ENCODE measurements around the gene CDC42BPA.
A peak's percentile ranks its signal among the peaks of the same experiment; 100 is the strongest.
"Not testable (repeated sequence)": the region's sequence is repeated elsewhere in the genome, so short reads cannot be mapped to it uniquely, and the experiment has no call there.

The CDC42BPA gene

DNA sequence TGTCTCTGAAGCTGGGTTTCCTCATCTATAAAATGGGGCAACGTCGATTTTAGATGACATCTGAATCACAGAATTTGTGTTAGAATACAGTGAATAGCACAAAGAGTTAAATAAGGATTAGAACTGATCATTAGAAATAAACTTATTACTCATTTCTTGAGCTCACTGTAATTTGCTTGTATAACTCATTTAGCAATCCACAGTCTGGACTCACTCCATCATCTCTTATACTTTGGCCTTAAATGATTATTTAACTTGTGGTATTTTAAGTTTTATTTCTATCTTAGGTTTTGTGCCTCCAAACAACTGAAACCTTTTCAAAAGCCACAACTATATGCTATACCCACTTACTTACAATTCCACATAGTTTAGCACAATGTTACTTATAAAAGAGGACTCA, 128.0 kb downstream of the CDC42BPA start:
- no peak for DNase-seq

DNA sequence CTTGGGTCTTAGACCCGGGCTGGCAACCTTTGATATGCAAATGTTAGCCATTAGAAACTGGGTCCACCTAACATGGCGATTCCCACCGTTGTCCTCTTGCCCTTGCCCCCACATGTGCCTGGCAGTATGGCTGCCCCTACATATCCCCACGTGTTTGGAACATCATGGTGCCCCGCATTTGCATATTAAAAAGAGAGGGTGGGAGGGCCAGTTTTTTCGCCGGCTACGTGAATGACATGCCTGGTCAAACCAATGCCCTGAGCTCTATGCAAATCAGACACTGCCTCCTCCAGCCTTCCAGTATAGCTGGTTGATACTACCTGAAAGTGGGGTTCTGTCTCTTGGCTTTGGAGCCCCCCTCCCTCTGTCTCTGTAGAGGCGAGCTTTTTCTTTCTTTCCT, 133.0 kb downstream of the CDC42BPA start:
- no peak for DNase-seq

DNA sequence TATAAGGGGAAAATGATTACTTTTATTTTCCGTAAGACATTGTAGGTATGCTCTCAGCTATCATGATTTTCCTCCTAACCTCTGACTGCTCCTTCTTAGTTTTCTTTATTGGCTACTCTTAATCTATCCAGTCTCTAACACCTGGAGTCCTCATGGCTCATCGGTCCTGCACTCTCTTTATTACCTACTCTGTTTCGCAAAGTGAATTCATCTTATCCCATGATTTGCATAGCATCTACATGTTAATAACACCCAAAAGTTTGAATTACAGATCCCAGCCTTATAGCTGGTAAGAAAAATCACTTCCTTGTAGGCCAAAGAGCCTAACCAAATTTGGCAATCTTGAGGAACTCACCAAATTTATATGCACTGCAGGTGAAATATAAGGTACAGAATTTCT, 136.3 kb downstream of the CDC42BPA start:
- no peak for DNase-seq

DNA sequence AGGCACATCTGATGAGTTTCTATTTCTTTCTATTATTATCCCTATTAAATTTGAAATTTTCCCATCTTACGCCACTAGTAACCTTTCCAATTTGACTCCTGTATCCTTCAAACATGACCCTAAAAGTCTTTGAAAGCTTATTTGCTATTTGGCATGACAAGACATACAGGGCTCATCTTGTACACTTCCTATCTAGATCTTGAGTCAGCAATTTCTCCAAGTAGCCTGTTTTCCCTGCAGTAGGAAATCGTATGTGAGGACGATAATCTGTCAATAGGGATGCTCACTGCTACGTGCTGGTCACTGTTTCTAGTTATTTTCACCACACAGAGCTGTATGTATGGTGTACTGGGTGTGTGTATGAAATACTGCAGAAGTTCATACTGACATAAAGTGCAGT, 142.7 kb downstream of the CDC42BPA start:
- no peak for DNase-seq

DNA sequence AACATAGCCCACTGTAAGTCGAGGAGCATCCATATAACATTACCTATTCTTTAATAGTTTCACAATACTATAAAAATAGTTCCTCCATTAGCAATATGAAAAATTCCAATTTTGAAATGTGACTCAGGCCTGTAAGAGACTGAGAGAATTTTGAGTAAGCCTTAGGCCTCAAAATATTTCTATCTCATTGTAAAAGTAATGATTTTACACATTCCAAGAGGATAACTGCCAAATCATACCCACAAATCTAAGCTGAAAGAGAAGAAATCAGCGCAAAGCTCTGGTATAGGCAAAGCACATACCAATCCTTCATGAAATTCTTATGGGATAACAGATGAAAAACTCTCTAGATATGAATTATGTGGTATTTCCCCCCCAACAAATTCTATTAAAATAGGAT, 144.1 kb downstream of the CDC42BPA start:
- DNase-seq, result peak; percentile 7

DNA sequence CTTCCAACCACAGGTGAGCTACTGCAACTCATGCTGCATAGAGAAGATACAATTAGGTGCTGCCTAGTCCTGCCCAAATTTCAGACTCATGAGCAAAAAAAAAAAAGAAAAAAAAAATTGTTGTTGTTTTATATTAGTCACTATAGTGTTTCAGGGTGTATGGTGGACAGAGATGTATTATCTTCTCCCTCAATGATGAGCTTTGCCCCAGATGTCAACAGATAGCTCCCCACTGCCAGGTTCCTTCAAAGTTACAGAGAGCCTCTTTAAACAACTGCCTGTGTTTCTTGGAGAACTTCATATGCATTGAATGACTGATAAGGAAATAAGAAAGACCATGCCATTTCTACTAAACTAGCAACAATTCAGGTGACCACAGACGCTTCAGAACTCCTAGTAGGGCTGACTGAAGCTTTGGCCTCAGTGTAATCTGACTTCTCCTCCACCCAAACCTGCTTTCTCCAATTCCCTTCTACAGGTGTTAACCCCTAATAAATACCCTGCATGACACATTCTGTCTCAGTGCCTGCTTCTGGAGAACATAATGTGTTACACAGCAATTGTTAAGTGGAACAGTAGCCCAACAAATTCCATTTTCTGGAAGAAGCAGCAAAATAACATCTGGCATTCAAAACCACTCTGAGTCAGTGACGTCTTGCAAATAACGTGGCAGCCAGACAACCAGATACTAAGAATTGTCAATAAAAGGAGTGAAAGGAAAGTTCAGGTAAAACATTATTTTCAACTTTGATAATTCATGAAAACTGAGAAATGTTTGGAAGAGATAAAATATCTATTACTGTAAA, 147.7 kb downstream of the CDC42BPA start:
- DNase-seq, result no peak

DNA sequence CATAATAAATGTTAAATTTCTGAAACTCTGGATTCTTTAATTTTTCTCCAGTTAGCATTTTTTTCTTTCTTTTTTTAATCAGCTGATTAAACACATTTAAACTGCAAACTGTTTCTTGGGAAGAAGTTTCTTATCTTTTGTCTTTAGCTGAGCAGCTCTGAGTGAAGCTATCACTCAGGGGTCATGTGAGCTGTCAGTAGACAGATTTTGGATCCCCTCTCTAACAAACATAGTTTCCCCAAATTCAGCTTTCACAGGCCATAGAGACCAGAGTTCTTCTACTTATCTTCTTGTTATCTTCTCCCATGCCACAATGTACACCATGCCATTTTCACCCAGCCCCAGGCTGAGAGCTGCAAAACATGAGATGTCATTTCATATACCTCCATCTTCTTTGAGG, 148.9 kb downstream of the CDC42BPA start:
- DNase-seq, result no peak

DNA sequence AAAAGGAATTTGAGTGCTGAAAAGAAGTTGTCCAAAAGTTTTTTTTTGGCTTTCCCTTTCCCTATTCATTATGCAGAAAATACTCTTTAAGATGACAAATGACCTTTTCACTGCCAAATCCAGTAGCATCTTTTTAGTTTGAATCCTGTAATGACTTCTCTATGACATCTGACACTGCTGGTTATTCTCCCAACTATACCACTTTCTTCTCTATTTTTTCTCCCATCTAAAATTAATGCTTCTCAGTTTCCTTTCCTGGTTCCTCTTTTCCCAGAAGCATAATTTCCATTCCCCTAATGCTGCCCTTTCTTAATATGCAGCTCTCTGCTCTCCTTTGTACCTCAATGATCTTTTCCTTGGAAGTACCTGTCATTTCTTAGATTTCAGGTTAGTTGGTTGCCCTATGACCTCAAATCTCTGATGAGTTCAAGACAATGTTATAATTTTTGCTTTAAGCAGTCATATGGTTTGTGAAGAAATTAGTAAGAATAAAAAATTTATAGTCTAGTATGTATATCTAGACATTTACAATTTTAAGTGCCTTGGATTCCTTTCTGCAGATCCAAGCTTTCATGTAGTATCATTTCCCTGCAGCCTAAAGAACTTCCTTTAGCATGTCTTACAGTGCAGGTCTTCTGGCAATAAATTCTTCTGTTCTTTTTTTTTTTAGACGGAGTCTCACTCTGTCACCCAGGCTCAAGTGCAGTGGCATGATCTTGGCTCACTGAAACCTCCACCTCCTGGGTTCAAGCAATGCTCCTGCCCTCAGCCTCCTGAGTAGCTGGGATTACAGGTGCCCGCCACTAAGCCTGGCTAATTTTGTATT, 150.8 kb downstream of the CDC42BPA start:
- DNase-seq, result no peak

DNA sequence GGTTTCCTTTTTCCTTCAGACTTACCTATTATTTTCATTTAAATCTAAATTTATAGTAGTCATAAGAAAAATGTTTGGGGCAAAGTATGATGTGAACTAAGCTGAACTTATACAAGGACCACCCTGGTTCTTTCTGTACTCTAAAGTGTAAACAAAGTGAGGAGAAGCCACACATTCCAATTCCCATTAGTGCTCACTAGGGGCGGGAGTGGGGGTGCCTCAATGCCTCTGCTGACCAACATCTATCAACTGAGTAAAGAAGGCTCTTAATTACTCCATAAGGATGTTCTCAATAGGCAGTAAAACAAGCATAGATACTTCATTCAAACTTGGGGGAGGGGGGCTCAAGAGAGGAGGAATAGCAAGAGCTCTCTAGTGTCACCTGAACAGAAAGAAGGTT, 151.7 kb downstream of the CDC42BPA start:
- no peak for DNase-seq

DNA sequence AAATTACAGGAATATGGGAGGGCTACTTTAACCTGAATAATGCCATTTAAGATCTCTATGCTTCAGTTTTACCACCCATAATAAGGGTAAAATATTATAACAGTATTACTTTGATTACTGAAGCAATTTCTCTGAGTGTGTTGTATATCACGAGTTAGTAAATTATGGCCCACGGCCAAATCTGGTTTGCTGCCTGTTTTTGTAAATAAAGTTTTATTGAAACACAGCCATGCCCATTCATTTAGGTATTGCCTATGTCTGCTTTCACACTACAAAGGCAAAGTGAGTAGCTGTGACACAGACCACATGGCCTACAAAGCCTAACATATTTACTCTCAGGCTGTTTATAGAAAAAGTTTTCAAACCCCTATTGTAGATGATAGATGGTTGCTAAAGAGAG, 156.8 kb downstream of the CDC42BPA start:
- DNase-seq, result no peak

DNA sequence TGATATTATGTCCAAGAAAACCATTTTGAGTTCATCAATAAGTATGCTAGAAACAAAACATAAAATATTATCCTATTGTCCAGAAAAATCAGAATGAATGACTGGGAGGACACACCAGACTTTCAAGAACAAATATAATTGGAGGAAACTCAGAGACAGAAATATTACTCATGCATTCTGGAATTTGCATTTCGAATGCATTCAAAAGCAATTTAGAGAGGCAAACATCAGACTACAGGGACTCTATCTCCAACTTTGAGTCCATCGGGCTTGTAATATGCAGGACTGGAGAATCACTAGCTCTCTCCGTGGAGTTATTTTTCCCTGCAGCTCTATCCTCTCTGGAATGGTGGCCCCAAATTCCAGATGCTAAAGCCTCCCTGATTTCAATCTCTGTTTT, 161.8 kb downstream of the CDC42BPA start:
- no peak for DNase-seq

DNA sequence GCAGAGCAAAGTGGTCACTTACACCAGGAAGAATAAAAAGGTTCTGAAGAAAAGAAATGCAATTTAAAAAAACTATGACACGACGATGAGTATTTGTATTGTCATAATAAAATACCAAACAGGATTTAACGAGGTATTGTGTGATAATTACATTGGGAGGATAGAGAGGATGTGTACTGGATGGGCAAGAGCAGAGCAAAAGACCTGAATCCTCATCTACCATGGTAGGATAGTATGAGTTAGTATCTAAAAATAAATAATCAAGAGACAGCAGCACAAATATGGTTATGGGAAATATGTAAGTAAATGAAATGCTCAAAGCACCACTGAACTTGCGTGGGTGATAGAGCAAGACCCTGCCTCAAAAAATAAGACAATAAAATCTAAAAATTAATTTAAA, 162.6 kb downstream of the CDC42BPA start:
- no peak for DNase-seq

DNA sequence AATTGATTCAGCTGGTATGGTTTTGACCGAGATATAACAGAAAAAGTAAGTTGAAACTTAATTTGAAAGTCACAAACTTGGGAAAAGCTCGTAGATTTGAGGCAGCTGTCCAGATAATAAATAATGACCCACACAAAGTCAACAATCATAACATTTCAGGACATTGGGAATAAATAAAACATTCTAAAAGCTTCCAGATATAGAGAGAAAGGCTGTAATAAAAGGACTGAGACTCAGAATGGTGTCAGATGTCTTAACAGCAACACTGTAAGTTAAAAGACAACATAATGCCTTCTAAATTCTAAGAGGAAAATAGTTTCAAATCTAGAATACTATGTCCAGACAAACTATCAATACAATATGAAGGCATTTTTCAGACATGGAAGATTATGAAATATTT, 163.3 kb downstream of the CDC42BPA start:
- DNase-seq, result no peak

DNA sequence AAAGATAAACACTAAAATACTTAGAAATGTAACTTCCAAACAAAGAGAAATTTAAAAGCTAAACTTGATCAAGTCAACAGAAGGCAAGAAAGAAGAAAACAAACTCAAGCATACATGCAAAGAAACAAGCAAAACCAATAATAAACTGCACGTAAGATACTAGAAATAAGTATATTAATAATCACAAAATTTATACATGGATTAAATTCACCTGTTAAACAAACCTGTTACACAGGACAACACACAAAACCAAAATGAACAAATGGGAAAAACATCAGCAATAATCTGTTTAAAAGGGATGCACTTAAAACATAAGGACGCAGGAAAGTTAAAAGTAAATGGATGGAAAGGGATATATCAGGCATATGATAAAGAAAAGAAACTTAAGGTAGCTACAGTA, 165.8 kb downstream of the CDC42BPA start:
- no peak for DNase-seq

DNA sequence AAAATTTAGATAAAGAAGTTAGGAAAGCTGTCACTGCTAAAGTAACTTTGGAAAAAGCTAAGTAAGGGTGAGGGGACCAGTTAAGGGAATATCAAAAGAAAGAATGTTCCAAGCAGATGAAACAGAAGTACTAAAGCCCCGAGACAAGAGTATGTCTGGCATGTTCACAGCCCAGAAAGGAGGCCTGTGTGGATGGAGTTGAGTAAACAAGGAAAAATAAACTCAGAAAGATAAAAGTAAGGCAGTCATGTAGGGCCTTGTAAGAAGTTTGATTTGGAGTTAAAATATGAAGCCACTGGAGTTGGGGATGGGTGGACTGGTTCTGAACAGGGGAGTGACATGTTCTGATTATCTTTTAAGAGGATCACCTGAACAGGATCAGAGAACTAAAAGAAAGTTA, 177.9 kb downstream of the CDC42BPA start:
- DNase-seq, result no peak

DNA sequence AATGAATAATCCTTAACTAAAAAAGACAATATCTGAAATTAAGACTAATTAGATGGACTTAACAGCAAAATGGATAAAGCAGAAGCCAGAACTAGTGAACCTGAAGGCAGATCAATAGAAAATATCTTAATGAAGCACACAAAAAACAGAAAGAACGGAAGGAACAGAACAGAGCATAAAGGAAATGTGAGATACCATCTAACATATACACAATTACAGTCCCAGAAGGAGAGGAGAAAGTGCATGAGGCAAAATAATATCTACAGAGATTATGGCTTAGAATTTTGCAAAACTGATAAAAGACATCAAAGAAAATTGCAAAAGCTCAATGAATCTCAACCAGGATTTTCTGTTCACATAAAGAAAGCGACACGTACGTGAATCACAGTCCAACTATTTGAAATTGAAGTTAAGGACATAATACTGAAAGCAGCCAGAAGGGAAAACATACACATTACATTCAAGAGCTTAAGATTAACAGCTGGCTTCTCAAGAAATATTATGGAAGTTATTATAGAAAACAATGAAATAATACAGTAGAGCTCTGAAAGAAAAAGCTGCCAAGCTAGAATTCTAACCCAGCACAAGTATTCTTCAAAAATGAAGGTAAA, 182.0 kb downstream of the CDC42BPA start:
- DNase-seq, result no peak

DNA sequence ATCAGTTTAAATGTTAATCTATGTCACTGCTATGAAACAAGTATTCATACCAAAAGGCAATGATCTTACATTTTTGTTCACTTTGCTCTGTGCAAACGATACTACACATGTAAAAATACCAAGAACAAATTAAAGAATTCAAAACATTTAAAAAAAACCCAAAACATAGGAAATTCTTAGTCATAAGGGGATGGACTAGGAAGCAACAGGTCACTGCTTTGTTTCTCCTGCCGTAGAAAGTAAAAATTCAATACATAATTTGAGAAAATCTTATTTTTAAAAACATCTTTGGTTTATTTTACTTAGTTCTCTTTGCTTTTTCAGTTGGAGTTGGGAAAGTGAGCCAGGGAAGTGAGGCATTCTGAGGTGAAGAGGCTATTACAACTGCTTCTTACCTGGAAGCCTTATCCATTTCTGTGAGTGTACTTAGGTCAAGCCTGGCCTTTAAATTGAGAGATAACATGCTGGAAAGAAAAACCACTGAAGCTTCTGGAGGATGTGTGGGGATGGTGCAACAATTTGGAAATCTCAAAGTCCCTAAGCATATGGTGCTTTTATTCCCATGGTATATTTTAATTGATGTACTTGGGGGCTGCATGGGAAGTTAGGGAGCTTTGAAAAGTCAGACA, 183.5 kb downstream of the CDC42BPA start:
- no peak for DNase-seq

DNA sequence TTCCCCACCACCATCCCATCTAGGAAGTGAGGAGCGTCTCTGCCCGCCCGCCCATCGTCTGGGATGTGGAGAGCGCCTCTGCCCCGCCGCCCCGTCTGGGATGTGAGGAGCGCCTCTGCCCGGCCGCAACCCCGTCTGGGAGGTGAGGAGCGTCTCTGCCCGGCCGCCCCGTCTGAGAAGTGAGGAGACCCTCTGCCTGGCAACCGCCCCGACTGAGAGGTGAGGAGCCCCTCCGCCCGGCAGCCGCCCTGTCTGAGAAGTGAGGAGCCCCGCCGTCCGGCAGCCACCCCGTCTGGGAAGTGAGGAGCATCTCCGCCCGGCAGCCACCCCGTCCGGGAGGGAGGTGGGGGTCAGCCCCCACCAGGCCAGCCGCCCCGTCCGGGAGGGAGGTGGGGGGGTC, 185.6 kb downstream of the CDC42BPA start:
- not testable (repeated sequence) for DNase-seq

DNA sequence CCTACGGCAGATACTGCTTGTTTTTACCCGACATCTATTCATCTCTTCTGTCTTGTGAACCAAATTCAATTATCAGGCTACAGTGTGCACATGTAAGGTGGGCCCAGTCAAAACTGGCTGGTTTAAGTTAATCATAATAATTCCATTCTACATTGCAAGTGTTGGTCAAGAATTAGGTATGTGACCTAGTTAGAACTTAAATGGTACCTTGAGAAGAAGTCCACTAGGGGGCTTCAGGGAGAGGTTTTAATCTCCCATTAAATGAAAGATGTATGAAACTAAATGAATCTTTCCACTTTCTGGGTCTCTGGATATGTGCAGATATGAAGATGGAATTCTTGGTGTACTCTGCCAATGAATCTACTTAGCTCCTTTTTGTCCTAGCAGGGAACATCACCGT, 187.1 kb downstream of the CDC42BPA start:
- DNase-seq, result peak; percentile 35

DNA sequence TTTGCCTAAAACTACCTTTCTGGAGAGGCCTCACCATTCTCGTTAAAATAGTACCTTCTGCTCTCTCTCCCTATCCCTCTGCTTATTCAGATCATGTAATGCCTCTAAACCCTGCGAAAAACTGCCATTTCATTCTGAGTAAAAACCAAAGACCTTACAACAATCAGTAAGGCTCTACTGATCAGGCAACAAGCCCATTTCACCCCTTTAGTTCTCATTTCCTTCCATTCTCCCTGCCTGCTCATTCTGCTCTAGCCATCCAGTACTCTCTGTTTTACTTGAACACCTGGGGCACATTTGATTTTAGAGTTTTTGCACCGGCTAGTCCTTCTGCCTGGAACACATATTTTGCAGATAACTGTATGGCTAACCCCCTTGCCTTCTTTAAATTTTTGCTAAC, 190.4 kb downstream of the CDC42BPA start:
- no peak for DNase-seq

DNA sequence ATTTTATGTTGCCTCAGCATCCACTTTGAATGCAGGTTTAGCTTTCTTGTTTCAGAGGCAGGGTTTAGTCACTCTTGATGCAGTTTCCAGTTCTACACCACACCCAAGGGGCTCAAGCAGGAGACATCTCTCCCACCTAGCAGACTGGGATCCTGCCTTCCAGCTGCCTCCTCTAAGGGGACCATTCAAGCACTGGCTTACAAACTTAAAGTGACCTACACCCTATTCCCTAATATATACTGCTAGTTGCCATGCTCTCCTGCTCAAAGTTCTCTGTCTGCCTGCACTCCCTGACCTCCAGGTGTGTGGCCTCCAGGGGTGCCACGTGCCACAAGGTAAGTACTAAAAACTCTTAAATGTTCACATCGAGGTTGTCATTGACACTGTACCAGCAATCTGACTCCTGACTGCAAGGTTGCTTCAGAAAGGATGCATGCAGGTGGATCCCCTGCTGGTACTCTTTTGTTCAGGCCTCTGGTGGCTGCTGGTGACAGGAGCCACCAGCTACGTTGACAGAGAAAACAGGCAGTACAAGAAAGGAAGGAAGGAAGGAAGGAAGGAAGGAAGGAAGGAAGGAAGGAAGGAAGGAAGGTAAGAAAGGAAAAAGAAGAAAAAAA, 192.3 kb downstream of the CDC42BPA start:
- DNase-seq, result no peak

DNA sequence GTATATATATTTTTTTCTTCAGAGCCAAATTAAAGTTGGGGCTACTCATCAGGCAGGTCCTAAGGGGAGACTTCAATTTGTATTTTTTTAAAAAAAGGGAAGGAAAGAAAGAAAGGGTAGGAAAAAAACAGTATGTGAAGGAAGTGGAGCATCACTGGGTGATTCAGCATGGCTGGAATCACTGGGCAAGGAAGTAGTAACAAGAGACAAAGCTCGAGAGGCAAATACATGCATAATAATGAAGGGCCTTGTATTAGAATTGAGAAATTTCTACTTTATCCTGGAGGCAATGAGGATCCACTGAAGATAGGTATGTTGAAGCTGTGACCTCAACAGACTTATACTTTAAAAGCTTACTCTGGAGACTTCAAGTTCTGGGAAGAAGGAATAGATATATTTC, 193.8 kb downstream of the CDC42BPA start:
- DNase-seq, result no peak

DNA sequence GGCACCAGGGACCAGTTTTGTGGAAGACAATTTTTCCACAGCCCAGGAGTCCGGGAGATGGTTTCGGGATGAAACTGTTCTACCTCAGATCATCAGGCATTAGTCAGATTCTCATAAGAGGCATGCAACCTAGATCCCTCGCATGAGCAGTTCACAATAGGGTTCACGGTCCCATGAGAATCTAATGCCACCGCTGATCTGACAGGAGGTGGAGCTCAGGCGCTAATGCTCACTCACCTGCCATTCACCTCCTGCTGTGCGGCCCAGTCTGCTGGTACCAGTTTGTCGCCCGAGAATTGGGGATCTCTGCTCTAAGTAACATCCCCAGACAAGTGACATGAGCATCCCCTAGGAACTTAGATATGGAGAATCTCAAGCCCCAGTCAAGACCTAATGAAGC, 197.5 kb downstream of the CDC42BPA start:
- DNase-seq, result no peak

Measured in amniotic stem cell (primary cell).